NCI-H2081 treated with DMSO at 0.1 percent for 48 hours (cell line): Measurements from ENCODE around the gene INTS7.
"Not testable (repeated sequence)": the region's sequence is repeated elsewhere in the genome, so short reads cannot be mapped to it uniquely, and the experiment has no call there.

Source experiments
- DNase-seq: peaks from one replicate; lab custom pipeline; 2025; lab: John Stamatoyannopoulos, UW

Gene INTS7

GRCh38 chr1:212037900-212038299 lies 2.5 kb upstream of the INTS7 start:
- DNase-seq, result no peak

GRCh38 chr1:212035835-212036605 lies 663 bp upstream of the INTS7 start:
- no peak for DNase-seq

- DNase-seq, result no peak
These were observed 738 bp downstream of the INTS7 start for GRCh38 chr1:212034516-212035122.

- DNase-seq, result no peak
These were observed 4.3 kb downstream of the INTS7 start for GRCh38 chr1:212030936-212031528.

- DNase-seq, result not testable (repeated sequence)
These were observed 7.6 kb downstream of the INTS7 start for GRCh38 chr1:212027727-212028126.

GRCh38 chr1:212024469-212025149 lies 10.7 kb downstream of the INTS7 start:
- no peak for DNase-seq

GRCh38 chr1:212022908-212023307 lies 12.4 kb downstream of the INTS7 start:
- DNase-seq, result not testable (repeated sequence)

- no peak for DNase-seq
These were observed 13.8 kb downstream of the INTS7 start for GRCh38 chr1:212021563-212021962.

GRCh38 chr1:212020975-212021374 lies 14.4 kb downstream of the INTS7 start:
- DNase-seq, result no peak

GRCh38 chr1:212013672-212014071 lies 21.7 kb downstream of the INTS7 start:
- DNase-seq, result no peak

GRCh38 chr1:212012034-212012740 lies 23.2 kb downstream of the INTS7 start:
- DNase-seq, result peak; percentile 38

- no peak for DNase-seq
These were observed 25.4 kb downstream of the INTS7 start for GRCh38 chr1:212010004-212010403.

- DNase-seq, result no peak
These were observed 25.8 kb downstream of the INTS7 start for GRCh38 chr1:212009561-212009960.

- DNase-seq, result no peak
These were observed 27.5 kb downstream of the INTS7 start for GRCh38 chr1:212007886-212008285.

GRCh38 chr1:212007178-212007577 lies 28.2 kb downstream of the INTS7 start:
- DNase-seq, result no peak

GRCh38 chr1:212004895-212005608 lies 30.3 kb downstream of the INTS7 start:
- DNase-seq, result no peak

GRCh38 chr1:212002536-212002935 lies 32.8 kb downstream of the INTS7 start:
- DNase-seq, result no peak

GRCh38 chr1:211997426-211997825 lies 37.9 kb downstream of the INTS7 start:
- not testable (repeated sequence) for DNase-seq

- no peak for DNase-seq
These were observed 43.7 kb downstream of the INTS7 start for GRCh38 chr1:211991695-211992094.

- DNase-seq, result no peak
These were observed 48.6 kb downstream of the INTS7 start for GRCh38 chr1:211986628-211987254.
